PC-3 (cell line): Measurements from ENCODE around the gene KRTAP10-11.
"Not testable (repeated sequence)": the region's sequence is repeated elsewhere in the genome, so short reads cannot be mapped to it uniquely, and the experiment has no call there.

Experiments used
- CTCF ChIP-seq: fragments of 300-600 bp; sonication (generic); conservative IDR thresholded peaks from 2 replicates; pipeline ENCODE4 v1.5.1; 2017; ENCODE audit warnings: antibody characterized with exemption, low read depth, mild to moderate bottlenecking, low read length
- EZH2 ChIP-seq: fragments of 300-600 bp; sonication (generic); IDR thresholded peaks from one replicate; pipeline ENCODE4 v1.6.1; 2017; ENCODE audit warnings: antibody characterized with exemption, mild to moderate bottlenecking, low read length; ENCODE audit not compliant: unreplicated experiment

GRCh38 chr21:44646366-44647221 lies at the start of gene KRTAP10-11:
- not testable (repeated sequence) for TF ChIP-seq CTCF, EZH2
